Ectodermal cell (in vitro differentiated cells): ENCODE data around the gene MARCHF9.
A peak's percentile ranks its signal among the peaks of the same experiment; 100 is the strongest.

ENCODE experiments used
- H3K27ac ChIP-seq: 2 replicates; pipeline ENCODE4 v1.7.0; 2013; ENCODE audit warnings: mild to moderate bottlenecking, low read depth, low read length; ENCODE audit not compliant: insufficient read depth, poor library complexity, severe bottlenecking
- H3K27me3 ChIP-seq: 2 replicates; pipeline ENCODE4 v1.7.0; 2013; ENCODE audit warnings: mild to moderate bottlenecking, low read length; ENCODE audit not compliant: insufficient read depth, control insufficient read depth, poor library complexity, severe bottlenecking
- H3K36me3 ChIP-seq: one replicate; pipeline ENCODE4 v1.7.0; 2013; ENCODE audit warnings: low read length; ENCODE audit not compliant: control insufficient read depth, insufficient read depth
- H3K4me1 ChIP-seq: one replicate; pipeline ENCODE4 v1.7.0; 2013; ENCODE audit warnings: low read length; ENCODE audit not compliant: control insufficient read depth, insufficient read depth
- H3K4me3 ChIP-seq: 2 replicates; pipeline ENCODE4 v1.7.0; 2013; ENCODE audit warnings: low read depth, low read length, control low read depth; ENCODE audit not compliant: insufficient read depth
- H3K9me3 ChIP-seq: 2 replicates; pipeline ENCODE4 v1.7.0; 2013; ENCODE audit warnings: mild to moderate bottlenecking, low read length, moderate library complexity; ENCODE audit not compliant: control insufficient read depth
- WGBS, 2 experiments: methylation state at CpG; one replicate each; pipeline ENCODE4 v1.1.7; 2013; ENCODE audit warnings: missing lambda C conversion rate in 2 of 2; 5-methylcytosine and 5-hydroxymethylcytosine counted together

The MARCHF9 gene

DNA sequence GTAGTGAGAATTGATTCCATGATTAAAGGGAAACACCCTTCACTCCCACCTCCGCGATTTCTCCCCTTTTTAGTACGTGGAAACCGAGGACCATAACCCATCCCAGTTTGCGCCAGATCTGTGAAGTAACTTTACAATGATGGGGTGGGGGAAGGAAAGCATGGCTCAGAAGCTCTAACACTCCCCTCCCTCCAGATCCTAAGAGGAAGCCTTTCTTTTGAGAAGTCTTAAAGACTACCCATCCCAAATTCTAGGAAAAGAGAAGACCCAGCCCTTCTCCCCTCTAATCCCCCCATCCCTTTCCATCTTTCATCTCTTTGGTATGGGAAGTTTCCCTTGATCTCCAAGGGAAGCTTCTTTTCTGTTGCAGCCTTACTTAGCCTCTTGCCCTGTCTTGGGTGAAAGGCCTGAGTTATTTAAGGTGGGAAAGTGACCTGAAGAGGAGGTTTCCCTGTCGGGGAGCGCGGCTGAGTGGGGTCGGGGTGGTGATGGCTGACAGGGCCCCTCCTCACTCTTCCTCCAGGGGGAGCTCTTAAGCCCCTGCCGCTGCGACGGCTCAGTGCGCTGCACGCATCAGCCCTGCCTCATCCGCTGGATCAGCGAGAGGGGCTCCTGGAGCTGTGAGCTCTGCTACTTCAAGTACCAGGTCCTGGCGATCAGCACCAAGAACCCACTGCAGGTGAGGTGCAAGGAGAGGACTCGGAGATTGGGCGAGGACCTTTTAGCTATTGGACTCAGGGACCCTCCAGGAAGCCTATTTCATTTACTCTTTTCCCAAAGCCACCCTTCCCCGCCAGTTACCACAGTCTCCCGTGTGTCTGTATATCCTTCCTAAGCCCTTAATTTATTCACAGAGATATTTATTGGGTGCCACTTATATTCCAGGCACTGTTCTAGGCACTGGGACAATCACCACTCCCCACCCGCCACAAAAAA is 1.8 kb downstream of the MARCHF9 start:
- H3K27ac ChIP-seq: no peak overlapping the region
- 17% methylated on average over 17 of the region's 22 CpGs for WGBS, 2 experiments
- peaks cover 43% of the 10 kb centered on the region for H3K27me3 ChIP-seq

DNA sequence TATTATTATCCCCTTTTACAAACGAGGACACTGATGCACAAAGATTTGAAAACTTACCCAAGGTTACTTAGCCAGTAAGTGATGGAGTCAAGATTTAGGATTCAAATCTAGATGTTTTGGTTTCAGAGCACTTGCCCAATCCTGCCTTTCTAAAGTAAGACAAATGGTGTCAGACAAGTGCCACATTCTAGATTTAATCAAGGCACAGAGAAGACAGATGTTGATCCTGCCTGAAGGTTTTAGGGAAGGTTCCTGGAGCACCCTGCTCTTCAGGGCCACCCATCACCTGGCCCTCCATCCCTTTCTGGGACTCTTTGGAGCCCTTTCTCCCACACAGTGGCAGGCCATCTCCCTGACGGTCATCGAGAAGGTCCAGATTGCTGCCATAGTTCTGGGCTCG is 2.9 kb downstream of the MARCHF9 start:
- no peaks in the 10 kb centered on the region for H3K36me3 ChIP-seq

More for the DNA sequence above, 1.8 kb downstream of the MARCHF9 start:
- H3K36me3 ChIP-seq: no peaks in the 10 kb centered on the region
- H3K9me3 ChIP-seq: no peaks in the 10 kb centered on the region
- H3K4me3 ChIP-seq: peak overlapping the region; percentile 51
- peaks cover 23% of the 10 kb centered on the region for H3K4me1 ChIP-seq

DNA sequence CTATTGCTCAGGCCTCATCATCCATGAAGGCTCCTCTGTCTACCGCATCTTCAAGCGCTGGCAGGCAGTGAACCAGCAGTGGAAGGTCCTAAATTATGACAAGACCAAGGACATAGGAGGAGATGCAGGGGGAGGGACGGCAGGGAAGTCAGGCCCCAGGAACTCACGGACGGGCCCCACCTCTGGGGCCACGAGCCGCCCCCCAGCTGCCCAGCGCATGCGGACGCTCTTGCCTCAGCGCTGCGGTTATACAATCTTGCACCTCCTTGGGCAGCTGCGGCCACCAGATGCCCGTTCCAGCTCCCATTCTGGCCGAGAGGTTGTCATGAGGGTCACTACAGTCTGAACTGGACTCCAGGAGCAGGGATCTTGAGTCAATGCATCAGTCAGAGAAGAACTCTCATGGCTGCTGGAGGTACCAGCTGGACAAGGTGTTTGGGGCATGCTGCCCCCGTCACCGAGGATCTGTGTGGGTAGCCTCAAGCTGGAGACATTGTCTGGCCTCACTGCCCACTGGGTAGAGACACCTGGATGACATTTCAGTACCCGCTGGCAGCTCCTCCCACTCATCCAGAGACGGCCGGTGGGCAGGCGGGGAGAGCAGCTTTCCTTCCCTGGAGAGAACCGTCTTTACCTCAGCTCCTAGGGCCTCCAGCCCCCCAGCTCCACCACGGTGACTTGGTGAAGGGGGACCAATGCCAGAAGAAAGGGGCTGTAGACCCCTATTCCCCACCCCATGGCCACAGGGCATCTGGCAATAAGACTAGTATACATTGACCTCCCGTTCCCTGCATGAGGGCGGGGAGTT is 3.9 kb downstream of the MARCHF9 start:
- WGBS, 2 experiments: 90 to 93% methylated on average over 25 of the region's 25 CpGs
- H3K27ac ChIP-seq: no peak overlapping the region
- H3K9me3 ChIP-seq: no peaks in the 10 kb centered on the region
- H3K4me3 ChIP-seq: no peak overlapping the region
- peaks cover 48% of the 10 kb centered on the region for H3K27me3 ChIP-seq
- H3K4me1 ChIP-seq: peaks cover 16% of the 10 kb centered on the region
- no peaks in the 10 kb centered on the region for H3K36me3 ChIP-seq

More for the DNA sequence above, 2.9 kb downstream of the MARCHF9 start:
- H3K9me3 ChIP-seq: no peaks in the 10 kb centered on the region
- H3K27me3 ChIP-seq: peaks cover 44% of the 10 kb centered on the region
- H3K4me3 ChIP-seq: no peak overlapping the region
- no peak overlapping the region for H3K27ac ChIP-seq
- WGBS, 2 experiments: 92% methylated on average over 3 to 4 of the region's 4 CpGs
- H3K4me1 ChIP-seq: peaks cover 21% of the 10 kb centered on the region

DNA sequence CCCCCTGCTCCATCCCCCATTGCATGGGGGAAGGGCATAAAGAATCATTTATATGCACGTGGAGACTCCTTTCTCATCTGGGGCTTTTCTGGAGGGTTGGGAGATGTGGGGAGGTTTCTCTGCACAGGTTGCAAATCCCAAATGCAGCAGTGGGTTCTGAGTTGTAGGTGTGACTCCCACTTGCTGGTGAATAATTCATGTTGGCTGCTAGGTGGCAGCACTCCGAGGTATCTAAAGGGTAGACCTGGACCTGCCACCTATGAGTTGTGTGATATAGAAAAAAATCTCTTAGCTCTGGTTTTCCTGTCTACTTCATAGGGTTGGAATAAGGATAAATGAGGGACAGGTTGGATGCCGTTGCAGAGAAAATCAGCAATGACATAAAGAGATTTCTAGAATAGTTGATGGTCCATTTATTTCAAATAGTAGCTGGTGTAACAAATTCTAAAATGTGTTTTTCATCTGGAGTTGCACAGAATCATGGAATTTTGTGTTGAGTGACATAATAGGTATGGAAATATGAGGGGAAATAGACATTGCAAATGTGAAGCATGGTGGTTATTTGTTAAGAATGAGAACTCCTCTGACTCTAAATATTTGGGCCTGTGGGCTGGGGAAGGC is 4.6 kb downstream of the MARCHF9 start:
- H3K27me3 ChIP-seq: peaks cover 48% of the 10 kb centered on the region
- peaks cover 9% of the 10 kb centered on the region for H3K4me1 ChIP-seq
- 34 to 39% methylated on average over 3 of the region's 3 CpGs for WGBS, 2 experiments
- H3K4me3 ChIP-seq: no peak overlapping the region
- no peaks in the 10 kb centered on the region for H3K36me3 ChIP-seq
- no peaks in the 10 kb centered on the region for H3K9me3 ChIP-seq
- no peak overlapping the region for H3K27ac ChIP-seq

DNA sequence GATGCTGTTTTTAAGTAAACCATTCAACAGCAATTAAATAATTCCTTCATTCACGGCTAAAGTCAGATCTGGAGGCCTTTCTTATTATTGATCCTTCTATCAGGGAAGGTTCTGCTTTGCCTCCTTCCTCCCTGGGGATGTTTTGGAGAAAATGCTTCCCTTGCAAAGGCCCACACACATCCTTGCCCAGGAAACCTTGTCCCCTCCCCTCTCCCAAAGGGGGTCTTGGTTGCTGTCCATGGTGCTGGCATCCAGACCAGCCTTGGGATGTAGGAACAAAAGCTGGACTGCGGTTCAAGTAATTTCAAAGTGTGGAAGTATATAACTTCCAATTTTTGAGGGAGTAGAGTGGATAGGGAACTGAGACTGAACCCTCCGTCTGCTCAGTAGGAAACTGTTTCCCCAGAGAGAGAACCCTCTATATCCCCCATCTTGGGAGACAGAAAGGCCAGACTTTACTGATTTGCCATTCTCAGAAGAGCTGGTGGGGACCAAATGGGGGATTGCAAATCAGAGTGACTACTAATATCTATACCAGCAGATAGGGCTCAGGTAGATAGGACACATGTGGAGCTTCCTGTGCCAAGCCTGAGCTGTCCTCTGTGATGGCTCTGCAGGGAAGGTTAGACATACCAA is 5.6 kb downstream of the MARCHF9 start:
- Histone ChIP-seq H3K27ac (no peak overlapping the region), H3K36me3 (no peaks in the 10 kb centered on the region), H3K4me1 (peaks cover 9% of the 10 kb centered on the region), H3K27me3 (peaks cover 48% of the 10 kb centered on the region), H3K4me3 (no peak overlapping the region), H3K9me3 (no peaks in the 10 kb centered on the region)
- WGBS, 2 experiments: 85% methylated on average over 3 of the region's 3 CpGs

DNA sequence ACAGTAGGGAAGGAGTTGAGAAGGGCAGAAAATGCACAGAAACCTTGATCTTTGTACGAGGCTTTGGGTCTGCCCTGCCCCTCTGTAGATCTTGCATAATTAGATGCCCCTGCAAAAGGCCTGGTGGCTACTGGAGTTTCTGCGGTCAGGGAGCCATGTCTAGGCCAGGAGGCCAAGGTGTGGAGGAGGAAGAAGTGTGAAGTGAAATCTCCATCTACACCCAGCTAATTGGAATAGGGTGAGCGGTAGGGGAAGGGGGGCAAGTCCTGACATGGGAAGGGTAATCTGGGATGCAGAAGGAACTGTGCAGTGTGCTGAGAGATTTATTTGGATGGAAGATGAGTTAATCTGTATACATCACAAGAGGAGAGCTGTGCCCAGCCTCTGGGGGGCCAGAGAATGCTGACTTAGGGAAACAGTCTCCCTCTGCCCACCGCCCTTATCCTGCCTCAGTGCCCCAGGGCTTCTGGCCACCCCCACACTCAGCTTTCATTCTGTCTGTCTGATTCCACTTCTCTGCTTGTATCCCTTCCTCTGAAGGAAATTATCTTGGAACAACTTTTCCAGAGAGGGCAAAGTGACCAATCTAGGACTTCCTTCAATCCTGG is 6.6 kb downstream of the MARCHF9 start:
- H3K27ac ChIP-seq: no peak overlapping the region
- H3K4me3 ChIP-seq: no peak overlapping the region
- WGBS, 2 experiments: 90% methylated on average over 4 of the region's 4 CpGs
- H3K27me3 ChIP-seq: peaks cover 48% of the 10 kb centered on the region
- no peaks in the 10 kb centered on the region for H3K9me3 ChIP-seq
- peaks cover 9% of the 10 kb centered on the region for H3K4me1 ChIP-seq
- no peaks in the 10 kb centered on the region for H3K36me3 ChIP-seq

DNA sequence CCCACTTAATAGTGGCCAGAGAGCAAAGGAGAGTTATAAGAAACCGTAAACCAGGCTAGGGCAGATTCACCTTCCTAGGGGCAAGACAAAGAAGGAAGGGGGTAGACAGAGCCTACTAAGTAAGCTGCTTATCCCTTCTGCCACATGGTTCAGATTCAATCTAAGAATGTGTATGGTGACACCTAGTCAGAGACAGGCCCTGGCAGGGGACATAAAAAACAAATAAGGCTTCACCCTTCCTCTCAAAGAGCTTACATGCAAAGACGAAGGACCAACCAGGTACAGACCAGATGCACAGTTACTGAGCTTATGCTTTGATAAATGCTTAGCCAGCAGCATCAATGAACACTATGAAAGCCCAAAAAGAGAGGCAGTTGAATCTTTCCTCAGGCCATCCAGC is 7.6 kb downstream of the MARCHF9 start:
- Histone ChIP-seq H3K4me1 (peaks cover 16% of the 10 kb centered on the region), H3K4me3 (no peak overlapping the region), H3K9me3 (no peaks in the 10 kb centered on the region), H3K27ac (no peak overlapping the region), H3K36me3 (no peaks in the 10 kb centered on the region), H3K27me3 (peaks cover 48% of the 10 kb centered on the region)
- 87 to 89% methylated on average over 2 of the region's 2 CpGs for WGBS, 2 experiments

DNA sequence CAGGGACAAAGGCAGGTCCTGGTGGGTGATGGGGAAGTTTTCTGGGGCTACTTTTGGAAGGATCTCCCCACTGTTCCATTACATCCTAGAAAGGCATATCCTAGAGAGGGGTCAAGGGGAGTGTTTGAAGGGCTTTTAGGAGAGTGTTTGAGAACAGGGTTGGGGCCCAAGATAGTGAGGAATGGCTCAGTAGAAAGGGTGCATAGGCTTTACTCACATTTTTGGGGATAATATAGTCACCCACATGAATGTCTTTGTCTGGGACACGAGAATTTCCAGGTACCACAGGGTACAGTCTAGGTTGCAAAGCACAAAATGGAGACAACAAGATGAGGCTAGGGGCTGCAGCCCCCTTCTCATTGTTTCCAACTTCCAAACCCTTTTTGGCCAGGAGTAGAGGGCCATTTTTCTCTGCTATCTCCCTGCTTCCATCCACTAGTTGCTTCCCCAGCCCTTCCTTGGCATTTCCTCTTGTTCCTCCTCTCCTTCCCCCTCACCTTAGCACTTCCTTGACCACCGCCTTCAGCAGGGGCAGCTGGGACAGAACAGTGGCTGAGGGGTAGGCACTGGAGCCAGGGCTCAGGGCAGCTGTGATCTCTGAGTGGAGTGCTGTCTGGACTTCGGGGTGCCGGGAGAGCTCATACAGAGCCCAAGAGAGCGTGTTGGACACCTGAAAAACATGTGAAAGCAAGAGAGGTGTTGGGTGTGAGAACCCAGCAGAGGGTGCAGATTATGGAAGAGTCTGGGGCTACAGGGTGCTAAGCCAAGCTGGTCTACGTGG is 9.2 kb downstream of the MARCHF9 start:
- Histone ChIP-seq H3K9me3 (no peaks in the 10 kb centered on the region), H3K4me1 (peaks cover 16% of the 10 kb centered on the region), H3K27me3 (peaks cover 52% of the 10 kb centered on the region), H3K4me3 (no peak overlapping the region), H3K36me3 (no peaks in the 10 kb centered on the region), H3K27ac (no peak overlapping the region)
- 79 to 81% methylated on average over 6 of the region's 6 CpGs for WGBS, 2 experiments

DNA sequence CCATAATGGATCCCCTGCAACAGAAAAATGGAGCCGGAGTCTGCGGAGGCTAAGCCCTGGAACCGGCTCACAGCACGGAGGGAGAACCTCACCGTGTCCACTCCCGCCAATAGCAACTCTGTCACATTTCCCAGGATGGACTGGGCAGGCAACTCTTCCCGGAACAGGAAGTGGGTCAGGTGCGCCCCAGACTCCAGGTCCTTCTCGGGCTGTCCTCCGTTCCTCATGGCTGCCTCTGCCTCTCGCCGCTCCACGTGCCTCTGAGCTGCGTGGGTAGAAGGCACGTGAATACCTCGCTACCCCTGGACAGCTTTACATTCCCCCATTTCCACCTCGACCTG is 9.7 kb downstream of the MARCHF9 start:
- Histone ChIP-seq H3K27ac (no peak overlapping the region), H3K27me3 (peaks cover 52% of the 10 kb centered on the region), H3K4me1 (peaks cover 16% of the 10 kb centered on the region), H3K36me3 (no peaks in the 10 kb centered on the region), H3K4me3 (peak overlapping the region; percentile 14), H3K9me3 (no peaks in the 10 kb centered on the region)
- 23% methylated on average over 17 of the region's 17 CpGs for WGBS, 2 experiments
